NCI-H1436 (cell line): ENCODE measurements around the gene ABCA3.

ENCODE experiments used
- DNase-seq: peaks from one replicate; lab custom pipeline; 2025; lab: John Stamatoyannopoulos, UW

Gene ABCA3

DNA sequence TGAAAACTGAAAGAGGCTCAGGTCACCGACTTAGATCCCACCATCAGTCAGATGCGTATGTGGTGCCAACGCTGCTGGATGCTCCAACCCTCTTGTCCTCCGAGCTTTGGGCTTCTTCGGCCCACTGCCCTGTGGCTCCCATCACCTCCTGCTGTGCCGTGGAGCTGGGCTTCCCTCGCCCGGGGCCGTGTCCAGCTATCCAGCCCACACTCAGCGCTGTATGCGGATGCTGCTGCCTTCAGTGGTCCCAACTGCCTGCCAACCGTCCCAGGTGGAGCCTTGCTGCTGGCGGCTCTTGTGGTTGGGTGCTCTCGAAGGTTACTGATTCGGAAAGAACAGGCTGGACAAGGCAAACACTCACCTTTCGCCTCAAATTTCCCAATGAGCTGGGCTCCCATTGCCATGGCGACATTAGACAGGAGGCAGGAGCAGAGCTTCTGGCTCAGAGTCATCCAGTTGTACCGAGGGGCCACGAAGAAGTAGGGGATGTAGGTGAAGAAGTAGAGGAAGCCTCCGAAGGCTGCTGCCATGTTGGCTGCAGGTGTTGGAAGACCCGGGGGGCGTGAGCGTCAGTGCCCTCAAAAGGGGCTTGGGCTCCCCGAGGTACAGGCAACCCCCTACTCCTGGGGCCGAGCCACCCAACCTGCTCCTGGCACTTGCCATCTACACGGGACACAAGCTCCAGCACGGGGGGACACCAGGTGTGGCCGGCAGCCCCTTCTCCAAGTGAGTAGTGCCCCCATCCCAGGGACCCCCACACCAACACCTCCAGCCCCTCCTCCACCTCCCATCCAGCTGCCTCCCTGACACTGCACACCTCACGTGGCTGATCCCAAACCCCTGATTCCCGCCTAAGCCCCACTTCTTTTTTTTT lies 32.2 kb downstream of the ABCA3 start:
- DNase-seq = no peak

DNA sequence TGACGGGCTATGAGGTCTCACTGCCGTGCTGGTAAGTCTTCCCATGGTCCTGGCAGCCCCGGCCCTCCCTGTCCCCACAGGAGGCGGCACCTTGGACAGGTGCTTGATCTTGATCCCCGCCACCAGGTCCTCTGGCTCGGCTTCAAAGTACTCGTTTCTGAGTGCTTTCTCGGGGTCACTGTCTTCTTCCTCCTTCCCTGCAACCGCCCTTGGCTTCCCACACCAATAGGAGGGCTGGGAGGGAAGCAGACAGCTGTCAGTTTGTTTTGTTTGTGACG lies 40.7 kb downstream of the ABCA3 start:
- no peak for DNase-seq

DNA sequence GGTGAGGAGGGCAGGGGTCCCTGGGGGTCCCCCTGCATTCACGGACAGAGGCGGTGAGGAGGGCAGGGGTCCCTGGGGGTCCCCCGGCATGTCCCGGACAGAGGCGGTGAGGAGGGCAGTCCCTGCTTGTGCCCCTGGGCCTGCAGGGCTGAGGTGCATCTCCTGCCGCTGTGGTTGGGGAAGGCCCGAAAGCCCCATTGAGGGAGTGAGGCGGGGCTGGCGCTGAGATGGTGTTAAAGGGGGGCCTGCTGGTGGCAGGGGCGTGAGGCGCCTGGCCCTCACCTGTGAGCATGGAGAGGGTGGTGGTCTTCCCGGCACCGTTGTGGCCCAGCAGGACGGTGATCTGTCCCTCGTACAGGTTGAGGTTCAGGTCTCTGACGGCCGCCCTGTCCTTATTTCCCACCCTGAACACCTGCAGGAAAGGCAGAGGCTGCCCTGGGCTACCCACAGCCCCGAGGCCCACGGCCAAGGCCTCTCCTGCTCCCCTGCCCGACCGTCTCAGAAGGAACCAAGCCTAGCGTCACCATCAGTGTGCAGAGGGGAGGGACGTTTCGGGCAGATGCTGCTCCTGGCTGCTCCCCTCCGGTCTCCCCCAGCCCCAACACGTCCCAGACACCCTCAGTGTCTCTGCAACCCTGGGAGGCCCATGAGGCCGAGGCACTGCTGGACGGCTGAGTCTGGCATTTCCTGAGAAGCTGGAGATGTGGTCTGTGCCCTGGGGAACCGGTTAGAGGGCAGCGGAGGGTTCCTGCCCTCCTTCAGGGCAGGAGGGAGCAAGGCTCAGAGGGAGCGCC lies 41.2 kb downstream of the ABCA3 start:
- DNase-seq = no peak

DNA sequence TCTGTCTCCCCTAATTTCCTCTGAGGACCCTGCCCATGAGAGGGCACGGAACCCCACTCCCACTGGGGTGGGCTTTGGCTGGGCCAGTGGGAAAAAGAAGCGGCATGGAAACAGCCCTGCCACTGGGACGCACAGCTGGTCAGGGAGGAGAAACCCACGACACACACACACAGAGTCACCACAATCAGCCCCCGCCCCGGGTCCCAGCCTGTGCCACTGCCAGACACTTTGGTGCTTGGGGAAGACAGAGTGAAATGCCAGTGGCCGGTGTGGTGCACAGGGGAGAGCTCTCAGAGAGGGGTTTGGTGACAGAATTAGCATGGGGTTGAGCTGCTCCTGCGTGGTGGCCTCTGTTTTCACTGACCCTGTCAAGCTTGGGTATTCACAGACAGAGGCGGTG lies 41.9 kb downstream of the ABCA3 start:
- DNase-seq = no peak

DNA sequence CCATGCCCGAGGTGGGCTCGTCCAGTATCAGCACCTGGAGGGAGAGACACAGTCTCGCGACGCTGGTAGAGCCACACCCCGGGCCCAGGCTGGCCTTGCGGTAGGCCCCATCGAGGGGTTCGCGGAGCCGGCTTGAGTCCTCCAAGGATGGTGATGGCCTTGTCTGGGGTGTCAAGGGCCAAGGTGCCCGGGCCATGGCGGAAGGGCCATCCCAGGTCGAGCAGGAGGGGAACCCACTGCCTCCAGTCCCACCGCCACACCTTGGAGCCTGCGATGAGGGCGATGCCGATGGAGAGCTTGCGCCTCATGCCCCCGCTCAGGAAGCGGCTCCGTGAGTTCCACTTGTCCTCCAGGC lies 43.0 kb downstream of the ABCA3 start:
- no peak for DNase-seq

DNA sequence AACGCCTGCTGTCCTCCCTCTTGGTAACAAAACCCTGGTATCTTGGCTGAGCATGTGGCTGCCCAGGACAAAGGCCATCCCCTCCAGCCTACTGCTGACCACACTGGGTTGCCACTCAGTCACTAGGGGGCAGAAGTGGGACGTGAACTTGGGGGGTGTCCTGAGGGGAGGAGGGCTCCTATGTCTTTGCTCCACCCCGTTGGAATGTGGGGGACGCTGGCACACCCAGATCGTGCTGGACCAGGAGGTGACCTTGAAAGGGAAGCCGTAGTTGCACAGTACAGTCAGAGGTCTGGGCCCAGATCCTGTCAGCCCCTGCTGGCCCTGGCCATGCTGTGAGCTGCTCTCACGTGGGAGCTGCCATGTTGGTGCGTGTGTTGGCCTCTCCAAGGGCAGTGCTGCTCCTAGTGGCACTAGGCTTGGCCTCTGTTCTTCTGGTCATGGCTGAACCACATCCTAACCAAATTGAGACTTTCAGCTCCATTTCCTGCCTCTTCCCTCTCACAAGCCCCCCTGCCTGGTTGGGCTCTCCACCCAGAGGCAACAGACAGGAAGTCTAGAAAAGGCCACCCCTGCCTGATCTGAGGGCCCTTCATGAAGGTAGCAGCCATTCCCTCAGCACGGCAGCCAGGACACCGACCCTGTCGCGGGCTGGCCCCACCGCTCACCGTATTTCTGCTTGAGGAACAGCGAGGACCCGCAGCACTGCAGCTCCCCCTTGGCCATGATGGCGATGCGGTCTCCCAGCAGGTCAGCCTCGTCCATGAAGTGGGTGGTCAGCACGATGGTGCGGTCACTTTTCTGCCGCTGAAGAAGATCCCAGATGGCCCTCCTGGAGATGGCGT lies 43.6 kb downstream of the ABCA3 start:
- no peak for DNase-seq

DNA sequence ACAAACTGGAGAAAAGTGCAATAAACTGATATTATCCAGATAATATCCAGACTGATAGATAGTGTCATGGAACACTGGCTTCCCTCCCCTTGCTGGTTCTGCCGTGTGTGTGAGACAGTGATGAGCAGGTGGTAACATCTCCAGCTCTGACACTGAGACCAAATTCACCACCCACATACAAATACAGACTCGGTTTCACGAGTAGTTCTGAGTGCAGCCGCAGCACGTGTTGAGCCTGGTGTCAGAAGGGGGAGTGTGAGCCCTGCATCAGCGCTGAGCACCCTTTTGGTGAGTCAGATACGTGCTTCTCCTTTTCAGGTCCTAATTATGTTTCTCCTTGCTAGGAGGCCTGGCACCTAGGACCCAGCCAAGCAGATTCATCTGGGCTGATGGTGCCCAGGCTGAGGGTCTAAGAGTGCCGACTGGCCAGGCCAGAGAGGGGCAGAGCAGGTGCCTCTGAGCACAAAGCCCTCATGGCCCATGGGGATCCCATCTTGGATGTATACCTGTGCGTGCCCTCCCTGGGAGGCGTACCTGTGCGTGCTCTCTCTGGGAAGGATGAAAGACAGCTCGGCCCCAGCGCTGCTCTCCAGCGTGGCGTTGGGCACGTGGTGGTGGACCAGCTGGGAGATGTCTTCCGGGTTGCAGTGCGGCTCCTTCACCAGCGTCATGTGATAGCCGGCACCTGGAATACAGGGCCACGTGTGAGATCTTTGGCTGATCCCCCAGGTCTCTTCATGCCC lies 45.3 kb downstream of the ABCA3 start:
- DNase-seq = no peak

DNA sequence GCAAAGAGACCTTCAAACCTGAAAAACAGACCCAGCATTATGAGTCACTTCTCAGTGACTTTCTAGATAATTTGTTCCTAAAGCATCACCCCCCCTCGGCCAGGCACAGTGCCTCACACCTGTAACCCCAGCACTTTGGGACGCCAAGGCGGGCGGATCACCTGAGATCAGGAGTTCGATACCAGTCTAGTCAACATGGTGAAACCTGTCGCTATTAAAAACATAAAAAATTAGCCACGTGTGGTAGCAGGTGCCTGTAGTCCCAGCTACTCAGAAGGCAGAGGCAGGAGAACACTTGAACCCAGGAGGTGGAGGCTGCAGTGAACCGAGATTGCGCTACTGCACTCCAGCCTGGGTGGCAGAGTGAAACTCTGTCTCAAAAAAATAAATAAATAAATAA lies 48.3 kb downstream of the ABCA3 start:
- DNase-seq = no peak

DNA sequence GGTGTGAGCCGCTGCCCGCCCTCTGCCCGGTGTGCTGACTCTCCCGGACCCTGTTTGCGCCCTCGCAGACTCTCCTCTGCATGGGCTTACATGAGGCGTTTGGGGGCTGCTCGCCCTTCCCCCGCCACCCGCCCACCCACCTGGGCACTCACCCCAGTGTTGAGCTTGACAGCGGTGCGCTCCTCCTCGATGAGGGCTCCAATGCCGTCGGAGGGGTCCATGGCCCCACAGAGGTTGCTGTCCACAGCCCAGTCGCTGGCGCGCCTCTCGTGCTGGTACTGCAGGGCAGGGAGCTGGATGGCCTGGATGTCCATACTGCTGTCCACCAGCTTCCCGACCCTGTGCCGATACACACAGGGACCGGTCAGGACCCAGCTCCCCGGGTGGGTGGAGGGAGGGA lies 51.2 kb downstream of the ABCA3 start:
- no peak for DNase-seq

DNA sequence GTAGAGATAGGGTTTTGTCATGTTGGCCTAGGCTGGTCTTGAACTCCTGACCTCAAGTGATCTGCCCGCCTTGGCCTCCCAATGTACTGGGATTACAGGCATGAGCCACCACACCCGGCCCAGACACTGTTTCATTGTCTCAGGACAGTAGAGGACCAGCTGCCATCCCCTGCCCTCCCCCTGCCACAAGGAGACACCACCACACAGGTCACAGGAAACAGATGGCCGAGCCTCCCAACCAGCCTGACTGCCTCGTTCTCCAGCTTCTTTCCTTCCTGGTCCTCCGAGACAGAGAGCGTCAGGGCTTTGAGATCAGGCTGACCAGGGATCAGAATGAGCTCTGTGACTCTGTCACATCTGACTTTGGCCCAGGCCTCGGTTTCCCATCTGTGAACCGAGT lies 51.8 kb downstream of the ABCA3 start:
- no peak for DNase-seq

DNA sequence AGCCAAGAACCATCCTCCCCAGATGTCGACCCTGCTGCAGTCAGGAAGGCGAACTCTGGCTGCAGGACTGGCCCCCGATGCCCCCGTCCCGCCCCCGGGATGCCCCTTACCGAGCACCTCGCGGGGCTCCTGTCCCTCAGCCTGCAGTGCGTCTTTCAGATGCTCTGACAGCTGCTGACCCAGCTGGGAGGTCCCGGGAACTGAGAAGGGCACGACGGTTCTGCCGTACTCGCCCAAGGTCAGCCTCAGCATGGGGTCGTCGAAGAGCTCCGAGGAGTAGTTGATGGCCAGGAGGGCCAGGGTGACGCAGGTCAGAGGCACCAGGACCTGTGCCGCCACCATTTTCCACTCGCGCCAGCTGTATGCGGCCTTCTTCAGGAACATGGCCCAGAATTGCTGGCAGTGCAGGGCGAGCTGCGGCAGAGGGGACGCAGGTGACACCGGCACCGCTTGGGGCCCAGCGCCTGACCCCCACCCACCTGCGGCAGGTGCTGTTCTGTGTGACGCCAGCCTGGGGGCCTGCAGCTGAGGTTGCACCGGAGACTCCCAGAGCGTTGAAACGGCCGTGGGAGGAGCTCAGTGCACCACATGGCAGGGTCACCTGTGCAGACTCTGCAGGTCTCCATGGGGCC lies 52.5 kb downstream of the ABCA3 start:
- no peak for DNase-seq

DNA sequence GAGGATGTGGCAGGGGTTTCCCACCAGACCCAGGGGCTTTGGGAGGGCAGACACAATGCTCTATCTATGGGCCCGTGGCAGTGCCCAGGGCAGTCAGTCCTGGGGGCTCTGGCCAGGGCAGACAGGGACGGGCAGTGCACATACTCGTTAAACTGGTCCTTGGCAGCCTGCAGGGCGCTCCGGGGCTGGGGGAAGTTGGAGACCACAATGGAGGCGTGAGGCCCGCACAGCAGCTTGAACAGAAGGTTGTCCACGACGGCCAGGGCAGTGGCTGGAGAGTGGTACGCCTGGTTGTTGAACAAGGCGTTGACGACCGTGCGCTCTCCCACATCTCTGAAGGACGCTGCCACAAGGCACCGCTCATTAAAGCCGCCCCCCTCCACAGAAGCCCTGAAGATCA lies 54.0 kb downstream of the ABCA3 start:
- no peak for DNase-seq

DNA sequence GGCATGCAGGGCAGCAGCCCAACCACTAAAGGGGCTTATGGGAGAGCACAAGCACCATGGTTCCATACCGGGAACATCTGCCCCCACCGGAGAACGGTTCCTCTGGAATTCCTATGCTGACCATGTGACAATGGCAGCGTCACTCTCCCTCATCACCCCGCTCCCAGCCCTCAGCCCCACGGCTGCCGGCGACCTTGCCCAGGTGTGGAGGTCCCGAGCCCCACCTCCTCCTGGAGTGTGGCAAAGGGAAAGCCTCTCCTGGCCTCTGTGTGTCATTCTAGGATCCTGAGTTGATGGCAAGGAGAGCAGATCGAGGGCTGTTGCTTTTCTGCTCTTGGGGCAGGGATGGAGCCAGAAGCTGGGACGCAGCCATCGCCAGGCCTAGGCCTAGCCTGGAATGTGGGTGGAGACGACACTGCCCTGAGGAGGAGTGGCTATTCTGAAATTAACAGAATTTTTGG lies 54.8 kb downstream of the ABCA3 start:
- no peak for DNase-seq

DNA sequence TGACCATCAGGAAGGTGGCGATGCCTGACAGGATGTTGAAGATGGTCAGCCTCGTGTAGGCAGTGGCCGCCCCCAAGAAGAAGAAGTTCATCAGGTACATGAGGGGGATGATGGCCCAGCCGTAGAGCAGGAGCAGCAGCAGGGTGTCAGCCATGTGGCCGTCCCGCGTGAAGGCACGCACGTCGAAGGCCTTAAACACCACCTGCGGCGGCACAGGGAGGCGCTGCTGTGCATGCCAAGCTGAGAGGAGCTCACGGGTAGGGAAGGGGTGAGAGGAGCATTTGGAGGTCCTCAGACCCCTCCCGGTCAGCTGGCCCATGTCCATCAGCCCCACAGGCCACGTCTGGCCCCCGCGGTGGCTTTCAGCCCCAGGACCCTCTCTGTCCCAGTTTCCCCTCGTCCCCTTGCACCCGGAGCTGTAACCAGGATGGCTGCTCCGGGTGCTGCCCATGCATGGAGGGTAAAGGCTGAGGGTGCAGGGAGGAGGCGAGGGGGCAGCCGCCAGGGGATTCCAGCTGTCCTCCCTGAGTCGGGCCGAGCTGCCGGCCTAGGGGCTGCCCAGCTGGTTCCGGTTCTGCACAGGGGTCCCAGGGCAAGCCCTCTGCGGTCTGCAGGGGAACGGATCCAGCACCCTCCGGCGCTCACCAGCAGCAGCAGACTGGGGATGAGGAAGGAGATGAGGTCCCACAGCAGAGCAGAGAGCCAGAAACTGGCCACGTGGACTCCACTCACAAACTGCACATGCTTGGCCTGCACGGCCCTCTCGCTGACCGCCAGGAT lies 55.5 kb downstream of the ABCA3 start:
- no peak for DNase-seq

DNA sequence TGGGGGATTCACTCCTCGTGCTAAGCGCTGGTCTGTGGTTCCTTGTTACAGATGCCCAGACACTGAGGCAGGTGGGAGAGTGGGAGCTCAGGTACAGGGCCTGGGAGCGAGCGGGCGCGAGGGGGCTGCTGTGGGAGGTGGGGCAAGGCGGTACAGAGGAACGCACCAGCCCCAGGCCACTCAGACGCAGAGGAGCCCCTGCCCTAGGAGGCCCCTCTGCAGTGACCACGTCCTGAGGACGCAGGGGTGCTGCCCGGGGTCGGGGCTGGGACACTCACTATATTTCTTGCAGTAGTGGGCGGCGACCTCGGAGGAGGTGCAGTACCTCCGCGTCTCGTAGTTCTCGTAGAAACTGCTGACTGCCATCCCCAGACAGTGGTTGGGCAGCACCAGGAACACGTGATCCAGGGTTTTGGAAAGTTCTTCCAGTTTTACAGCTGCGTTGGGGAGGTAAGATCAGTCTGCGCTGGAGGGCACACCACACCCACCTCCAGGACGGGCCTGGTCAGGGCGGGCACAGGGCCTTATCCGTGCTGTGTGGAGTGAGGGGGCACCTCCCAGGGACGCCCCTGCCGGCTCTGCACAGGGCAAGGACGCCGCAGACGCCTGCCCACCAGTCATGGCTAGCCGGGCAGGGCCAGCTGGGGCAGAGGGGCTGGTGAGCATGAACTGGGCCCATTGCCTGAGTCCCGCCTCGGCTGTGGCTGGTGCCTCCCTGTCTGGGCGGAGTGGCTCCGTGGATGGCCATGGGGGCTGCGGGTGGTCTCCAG lies 56.3 kb downstream of the ABCA3 start:
- no peak for DNase-seq

DNA sequence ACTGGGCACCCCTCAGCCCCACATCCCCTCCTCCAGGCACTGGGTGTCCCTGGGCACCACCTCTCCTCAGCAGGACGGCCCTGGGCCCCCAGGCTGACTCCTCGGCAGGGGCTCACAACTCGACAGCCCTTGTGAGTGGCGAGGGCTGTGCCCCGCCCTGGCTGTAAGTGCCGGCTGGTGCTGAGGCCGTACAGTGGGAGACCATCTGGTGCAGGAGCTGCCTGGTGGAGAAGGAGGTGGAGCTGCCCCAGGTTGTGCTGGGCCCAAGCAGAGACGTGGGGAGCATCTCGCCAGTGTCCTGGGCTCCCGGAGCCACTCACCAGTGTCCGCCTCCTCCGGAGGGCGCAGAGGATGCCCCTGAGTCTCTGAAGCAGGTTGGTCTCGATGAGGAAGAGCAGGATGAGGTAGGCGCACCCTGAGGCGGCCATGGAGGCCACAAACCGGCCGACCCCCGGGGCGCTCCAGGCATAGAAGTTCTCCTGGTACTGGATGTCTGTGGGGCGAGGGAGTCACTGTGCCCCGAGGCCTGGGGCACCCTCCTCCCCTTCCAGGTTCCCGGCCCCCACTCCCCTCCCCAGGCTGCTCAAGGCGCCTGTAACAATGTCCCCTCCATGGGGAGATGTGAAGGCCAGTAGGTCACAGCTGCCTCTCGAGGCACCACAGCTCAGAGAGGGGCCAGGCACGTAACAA lies 57.5 kb downstream of the ABCA3 start:
- DNase-seq = no peak

DNA sequence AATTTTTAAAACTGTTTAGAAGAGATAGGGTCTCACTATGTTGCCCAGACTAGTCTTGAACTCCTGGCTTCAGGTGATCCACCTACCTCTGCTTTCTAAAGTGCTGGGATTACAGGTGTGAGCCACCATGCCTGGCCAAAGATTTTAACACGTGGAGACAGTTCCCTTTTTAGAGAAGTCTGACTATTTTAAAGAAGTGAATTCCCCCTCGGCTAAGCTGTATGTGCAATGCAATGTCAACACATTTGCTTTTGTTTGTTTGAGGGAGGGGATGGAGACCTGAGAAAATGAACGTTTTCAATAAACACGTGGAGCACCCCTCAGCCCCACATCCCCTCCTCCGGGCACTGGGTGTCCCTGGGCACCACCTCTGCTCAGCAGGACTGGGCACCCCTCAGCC lies 58.3 kb downstream of the ABCA3 start:
- no peak for DNase-seq

DNA sequence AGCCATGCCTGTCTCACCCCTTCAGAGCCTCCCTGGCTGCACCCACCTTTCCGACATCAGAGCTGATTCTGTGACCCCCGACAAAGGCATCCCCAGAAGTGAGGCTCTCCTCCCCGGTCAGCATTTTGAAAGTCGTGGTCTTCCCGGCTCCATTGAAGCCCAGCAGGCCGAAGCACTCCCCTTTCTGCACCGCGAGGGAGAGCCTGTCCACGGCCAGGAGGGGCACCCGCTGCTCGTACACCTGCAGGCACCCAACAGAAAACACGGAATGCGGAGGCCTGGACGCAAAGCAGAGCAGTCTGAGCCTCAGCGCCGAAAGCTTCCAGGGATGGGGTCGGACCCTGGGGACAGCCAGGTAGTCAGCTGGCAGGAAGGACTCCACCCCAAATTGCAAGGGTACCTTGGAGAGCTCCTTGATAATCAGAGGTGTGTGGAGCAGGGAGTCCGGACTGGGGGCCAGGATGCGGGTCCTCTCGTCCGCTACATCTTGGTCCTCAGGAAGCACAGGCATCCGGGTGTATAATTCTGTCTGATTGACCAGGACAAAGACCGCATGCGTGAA lies 59.5 kb downstream of the ABCA3 start:
- no peak for DNase-seq

DNA sequence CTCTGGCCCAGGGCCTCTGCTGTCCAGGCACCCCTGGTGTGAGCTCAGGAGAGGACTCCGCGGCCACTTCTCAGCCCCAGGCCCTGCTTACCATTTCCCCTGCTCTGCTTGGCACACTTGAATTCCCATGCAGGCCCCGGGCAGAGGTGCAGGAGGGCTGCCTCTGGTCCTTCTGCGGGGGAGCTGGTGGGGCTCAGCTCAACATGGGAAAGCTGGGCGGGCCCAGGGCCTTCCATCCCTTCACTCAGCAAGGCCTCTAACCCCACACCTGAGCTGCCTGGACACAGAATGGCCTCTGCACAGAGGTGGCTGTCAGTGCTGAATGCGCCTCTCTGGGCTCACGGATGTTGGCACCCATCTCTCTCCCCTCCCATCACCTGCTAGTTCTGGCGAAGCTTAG lies 60.1 kb downstream of the ABCA3 start:
- DNase-seq = no peak
